ENCODE measurements around the gene TMEM115.
"Not testable (repeated sequence)": the region's sequence is repeated elsewhere in the genome, so short reads cannot be mapped to it uniquely, and the experiment has no call there.

Gene TMEM115

DNA sequence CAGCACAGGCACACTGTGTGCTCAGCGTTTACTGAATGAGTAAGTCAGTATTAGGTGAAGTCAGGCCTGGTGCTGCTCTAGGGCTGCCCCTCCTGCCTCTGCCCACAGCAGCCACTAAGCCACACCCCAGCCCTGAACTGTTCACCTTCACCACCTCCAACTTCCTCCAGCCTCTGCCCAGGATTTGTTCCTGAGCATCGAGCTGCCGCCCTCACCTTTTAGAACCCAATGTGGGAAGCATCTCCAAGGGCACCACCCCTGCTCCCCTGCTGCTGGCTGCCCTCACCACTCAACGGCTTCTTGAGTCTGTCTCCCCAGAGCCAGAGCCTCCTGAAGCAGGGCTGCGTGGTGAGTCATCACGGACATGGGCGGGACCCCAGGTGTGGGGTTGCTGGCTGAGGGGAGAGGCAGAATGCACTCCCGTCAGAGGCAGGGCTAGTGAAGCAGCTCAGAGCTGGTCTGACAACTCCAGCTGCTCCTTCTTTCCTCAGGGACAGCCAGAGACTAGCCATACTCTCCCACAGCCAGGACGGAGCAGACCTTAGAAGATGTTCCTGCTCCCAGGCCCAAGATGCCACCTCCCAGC lies 42.6 kb downstream of the TMEM115 start:
- no peak for DNase-seq (ENCODE audit: low read depth)

DNA sequence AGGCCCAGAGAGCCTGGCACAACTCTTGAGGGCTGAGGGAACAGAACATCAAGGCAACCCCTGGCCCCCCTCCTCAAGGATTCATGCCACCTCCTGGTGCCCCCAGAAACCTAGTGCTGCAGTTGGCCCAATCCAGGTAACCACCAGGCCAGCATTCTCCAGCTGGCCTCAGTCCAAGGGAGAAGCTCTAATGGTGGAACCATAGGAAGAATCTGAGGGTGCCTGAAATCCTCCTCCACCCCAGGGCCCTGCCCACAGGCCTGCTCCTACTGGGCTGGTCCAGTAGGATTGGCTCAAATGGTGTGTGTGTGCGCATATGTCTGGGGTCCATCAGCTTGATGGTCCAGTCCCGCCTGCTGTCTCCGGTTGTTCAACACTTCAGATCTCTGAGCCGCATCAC lies 44.5 kb downstream of the TMEM115 start:
- DNase-seq (ENCODE audit: low read depth), result no peak

- DNase-seq (ENCODE audit: low read depth), result no peak
Observed at GRCh38 chr3:50314342-50314741, 45.0 kb downstream of the TMEM115 start.

GRCh38 chr3:50312041-50312440 lies 47.3 kb downstream of the TMEM115 start:
- not testable (repeated sequence) for DNase-seq (ENCODE audit: low read depth)

All from fibroblast of the conjunctiva (primary cell).